SW 1271 (cell line): Measurements from ENCODE around the gene PTGR3.

Source experiments
- DNase-seq, 2 experiments: peaks; one replicate each; lab custom pipeline; 2025; lab: John Stamatoyannopoulos, UW

PTGR3 gene

DNA sequence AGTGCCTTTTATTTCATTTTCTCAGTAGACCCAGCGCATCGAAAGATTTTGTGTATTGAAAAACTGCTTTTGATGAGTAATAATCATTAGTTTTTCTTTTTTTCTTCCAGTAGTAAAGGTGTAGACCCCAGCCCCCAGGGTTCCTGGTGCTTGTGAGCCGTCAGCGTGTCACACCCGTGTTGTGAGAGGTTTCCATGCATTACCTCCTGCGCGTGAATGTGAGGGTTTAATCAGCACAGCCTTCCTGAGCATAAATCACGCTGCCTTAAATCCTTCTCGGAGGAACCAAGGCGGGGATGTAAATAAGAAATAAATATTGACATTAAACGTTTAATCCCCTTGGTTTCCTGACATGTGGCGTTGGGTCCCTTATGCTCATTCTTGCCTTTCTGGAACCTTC is 26.0 kb upstream of the PTGR3 start:
- DNase-seq = no peak

DNA sequence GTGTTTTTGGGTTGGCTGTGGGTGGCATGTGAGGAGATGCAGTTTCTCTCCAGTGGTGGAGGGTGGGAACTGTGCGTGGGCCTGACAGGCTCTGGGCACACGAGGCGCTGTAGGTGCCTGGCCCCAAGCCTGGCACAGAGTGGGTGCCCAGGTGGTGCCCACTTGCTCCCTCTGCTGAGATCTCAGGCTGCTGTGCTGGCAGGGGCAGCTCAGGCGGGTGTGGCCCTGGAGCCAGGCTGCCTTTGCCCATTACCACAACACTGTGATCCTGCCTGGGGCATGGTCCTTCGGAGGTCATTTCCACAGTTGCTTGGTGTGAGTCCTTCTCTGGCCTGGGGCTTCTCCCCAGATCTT is 22.1 kb upstream of the PTGR3 start:
- no peak for DNase-seq

- no peak for DNase-seq
These were observed 21.5 kb upstream of the PTGR3 start for GRCh38 chr18:75230163-75231052.

GRCh38 chr18:75229437-75229836 is 20.5 kb upstream of the PTGR3 start:
- no peak for DNase-seq

DNA sequence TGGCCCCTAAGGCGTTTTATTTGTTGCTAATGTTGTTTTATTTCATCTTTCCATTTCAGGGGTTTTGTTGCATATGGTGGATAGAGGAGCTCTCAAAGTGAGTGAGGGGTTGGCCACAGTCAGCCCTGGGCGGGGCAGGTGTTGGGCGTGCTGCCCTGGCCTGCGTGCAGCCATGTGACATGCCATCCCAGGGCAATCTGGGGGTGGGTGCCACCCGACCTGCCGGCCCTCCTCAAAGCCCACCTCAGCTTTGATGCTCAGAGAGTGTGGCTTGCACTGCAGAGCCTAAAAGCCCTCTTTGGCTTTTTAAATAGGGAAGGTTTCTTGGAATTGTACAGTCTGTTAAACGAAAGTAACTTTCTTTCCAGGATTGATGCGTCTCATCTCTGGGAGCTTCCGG is 20.0 kb upstream of the PTGR3 start:
- no peak for DNase-seq

- no peak for DNase-seq
These were observed 18.8 kb upstream of the PTGR3 start for GRCh38 chr18:75227535-75228296.

- DNase-seq = no peak
These were observed 18.0 kb upstream of the PTGR3 start for GRCh38 chr18:75226956-75227316.

DNA sequence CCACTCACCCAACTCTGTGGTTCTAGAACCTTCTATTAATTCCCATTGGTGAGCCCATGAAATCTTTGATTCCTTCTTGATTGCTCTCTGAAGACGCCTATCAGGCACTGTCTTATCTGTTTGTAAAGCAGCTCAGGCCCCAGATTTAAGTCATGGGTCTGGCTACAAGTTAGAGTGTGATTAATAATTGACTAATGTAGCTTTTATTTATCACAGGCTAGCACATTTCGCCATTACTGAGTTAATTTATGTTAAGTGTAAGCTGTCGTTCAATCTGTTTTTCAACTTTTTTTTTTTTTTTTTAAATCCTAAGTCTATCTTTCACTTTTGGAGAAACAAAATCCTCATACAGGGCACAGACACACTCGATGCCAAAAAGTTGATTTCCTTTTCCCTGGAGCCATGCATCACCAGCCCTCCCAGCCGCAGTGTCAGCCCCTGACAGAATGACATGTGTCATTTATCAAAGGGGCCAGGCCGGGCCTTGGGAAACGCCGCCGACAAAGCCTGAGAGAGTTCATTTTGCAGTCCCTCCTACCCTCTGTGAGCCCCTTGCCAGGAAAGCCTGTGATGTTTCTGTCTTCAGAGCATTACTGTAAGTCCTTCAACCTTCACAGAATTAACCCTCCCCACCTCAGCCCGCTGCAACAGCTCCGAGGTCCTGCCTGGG is 17.5 kb upstream of the PTGR3 start:
- no peak for DNase-seq

GRCh38 chr18:75223687-75224347 is 14.9 kb upstream of the PTGR3 start:
- no peak for DNase-seq

GRCh38 chr18:75222407-75222806 is 13.5 kb upstream of the PTGR3 start:
- no peak for DNase-seq

- DNase-seq = no peak
These were observed 13.0 kb upstream of the PTGR3 start for GRCh38 chr18:75221897-75222296.

DNA sequence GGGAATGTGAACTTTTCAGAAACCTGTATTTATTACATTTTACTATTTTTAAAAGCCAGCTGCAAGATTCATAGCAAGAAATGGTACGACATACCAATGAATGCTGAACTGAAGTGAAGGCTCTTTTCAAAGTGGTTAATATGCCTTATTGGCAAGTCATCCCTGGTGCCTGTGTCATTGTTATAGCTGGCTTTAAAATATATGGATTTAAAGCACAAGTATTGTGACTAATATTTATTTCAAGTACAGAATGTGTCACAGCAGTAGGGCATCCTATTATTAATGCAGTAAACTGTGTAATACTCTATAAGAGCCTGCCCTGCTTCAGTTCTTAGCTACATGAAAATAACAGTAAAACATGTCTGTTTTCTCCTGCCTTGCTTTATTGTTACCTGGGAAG is 12.5 kb upstream of the PTGR3 start:
- DNase-seq = no peak

GRCh38 chr18:75220551-75221355 is 11.8 kb upstream of the PTGR3 start:
- no peak for DNase-seq

DNA sequence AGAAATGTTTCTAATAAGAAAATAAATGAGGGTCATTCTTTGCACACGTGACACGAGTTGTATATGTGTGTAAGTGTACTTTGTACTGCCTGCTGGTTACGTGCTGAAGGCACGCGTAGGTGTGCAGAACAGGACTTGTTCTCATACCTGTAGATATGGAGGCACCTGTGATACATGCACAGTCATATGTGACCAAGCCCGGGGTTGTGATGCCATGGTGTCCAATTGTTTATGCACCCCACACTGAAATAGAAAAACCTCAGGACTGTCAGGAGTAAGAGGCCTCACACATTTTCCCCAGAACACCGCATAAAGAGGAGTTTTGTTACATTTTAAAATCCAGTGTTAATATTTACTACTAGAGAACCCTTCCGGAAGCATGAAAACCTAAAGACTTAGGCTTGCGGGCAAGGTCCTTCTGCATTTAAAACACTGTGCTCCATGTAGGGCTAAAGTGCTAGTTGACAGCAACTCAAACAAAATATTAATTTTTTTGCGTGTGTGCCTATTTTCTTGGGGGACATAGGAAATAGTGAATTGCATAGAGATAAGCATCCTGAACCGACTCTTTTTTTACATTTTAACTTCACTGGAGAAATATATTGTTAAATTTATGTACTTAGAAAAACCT is 10.9 kb upstream of the PTGR3 start:
- no peak for DNase-seq

DNA sequence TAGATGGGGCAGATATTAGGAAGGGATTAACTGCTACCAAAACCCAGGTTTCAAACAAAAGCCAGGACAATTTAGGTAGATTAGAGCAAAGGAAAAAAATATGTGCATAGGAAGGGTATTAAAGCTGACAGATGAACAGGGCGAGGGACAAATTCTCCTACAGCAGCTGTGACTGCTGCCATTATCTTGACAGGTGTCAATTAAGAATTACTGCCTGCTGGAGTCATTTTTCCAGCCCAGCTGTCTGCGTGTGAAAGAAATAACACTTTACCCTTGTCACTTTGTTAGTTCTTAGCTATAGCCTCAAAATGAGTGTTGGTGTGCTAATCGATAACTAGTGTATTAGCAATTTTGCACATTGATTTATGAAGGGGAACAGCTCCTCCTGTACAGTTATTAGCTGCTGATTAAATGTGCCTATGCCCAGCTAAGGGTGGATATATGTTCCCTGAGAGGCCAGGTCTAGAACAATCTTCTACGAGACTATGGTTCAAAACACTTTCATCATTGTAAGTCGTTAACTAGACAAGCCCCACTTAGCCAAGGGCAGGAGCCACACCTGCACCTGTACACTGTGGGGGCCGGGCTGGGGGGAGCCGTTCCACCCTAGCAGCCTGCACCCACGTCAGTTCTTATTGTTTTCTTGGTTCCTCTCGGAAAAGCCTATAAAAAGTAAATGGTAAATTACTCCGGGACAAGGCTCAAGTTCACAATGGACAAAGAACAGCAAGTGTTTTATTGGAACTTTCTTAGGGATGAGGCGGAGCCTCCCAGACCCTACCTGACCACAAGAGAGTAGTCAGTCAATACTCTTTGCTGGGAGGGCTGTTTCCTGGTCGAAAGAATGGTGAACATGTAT is 9.4 kb upstream of the PTGR3 start:
- no peak for DNase-seq

DNA sequence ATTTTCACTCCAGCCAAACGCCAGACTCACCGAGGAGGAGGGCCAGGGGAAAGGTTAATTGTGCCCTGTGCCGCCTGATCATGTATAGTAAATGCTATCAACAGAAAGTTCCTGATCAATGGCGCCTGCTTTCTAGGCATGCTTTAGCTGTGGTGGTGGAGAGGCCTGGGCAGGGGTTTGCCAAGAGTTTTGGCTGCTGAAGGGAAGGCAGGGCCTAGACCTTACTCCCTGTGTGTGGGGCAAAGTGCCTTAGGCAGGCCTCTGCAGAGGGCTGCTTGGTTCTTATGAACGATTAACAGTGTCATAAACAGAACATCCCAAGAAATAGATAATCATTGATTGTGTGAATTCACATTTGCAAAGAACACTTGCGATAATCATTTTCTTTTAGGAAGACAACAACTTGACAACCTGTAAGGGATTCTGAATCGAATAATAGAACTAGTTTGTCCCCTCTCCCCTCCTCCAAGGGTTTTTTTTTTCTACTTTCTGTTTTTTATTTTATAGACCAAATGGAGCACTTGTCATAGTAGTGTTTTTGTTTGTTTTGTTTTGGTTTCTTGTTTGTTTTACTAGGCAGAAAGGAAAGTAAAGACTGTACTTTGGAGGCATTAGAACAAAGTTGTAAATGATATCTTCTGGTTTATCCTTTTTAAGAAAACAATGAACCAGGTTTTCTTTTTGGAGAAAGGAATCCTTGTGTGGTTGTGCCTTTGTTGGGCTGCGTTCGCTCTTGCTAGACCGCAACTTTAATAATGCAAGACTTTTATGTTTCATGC is 8.2 kb upstream of the PTGR3 start:
- no peak for DNase-seq

GRCh38 chr18:75216212-75216910 is 7.4 kb upstream of the PTGR3 start:
- DNase-seq = no peak

DNA sequence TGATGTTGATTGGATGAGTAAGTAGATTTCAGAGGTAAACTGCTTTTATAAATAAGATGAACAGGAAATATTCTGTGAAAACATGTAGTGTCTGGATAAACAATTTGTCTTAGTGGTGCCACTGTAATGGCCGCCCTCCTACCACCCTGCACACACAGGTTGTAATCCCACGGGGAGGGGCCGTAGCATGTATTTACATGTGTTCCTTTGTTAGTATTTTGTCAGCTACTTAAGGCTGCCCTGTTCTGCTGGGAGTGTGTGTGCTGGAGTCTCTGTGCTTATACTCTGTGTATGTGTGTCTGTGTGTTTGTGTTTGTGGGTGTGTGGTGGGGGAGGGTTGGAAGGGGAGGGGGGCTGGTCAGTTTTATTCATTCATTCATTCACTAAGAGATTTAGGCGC is 6.7 kb upstream of the PTGR3 start:
- no peak for DNase-seq
